Neural progenitor cell (in vitro differentiated cells): ENCODE measurements around the gene LDAH.

ENCODE experiments used
- CTCF ChIP-seq: fragments of 200-600 bp; sonication (generic); IDR thresholded peaks from 2 replicates; pipeline ENCODE4 v1.5.1; 2017; ENCODE audit warnings: antibody characterized with exemption, mild to moderate bottlenecking
- EZH2phosphoT487 ChIP-seq: fragments of 200-600 bp; sonication (generic); IDR thresholded peaks from 2 replicates; pipeline ENCODE4 v1.6.1; 2017; ENCODE audit warnings: antibody characterized with exemption

- TF ChIP-seq EZH2phosphoT487 (no peak), CTCF (no peak)
These were observed 172.9 kb downstream of the LDAH start for GRCh38 chr2:20649976-20650375.
